HG02588 (cell line): ENCODE results near the gene ISM1.

Experiments used
- ATAC-seq: cut with Tn5 transposase; IDR thresholded peaks from one replicate; pipeline ENCODE4 v1.9.1; 2021; ENCODE audit warnings: mild to moderate bottlenecking, moderate library complexity; ENCODE audit not compliant: unreplicated experiment

The ISM1 gene

GRCh38 chr20:13278812-13279570 is 57.9 kb downstream of the ISM1 start:
- no peak for ATAC-seq

- no peak for ATAC-seq
Measured at GRCh38 chr20:13280609-13281324, 59.7 kb downstream of the ISM1 start.

GRCh38 chr20:13283869-13284829 is 63.1 kb downstream of the ISM1 start:
- ATAC-seq: no peak

- no peak for ATAC-seq
Measured at GRCh38 chr20:13284830-13285229, 63.8 kb downstream of the ISM1 start.

- no peak for ATAC-seq
Measured at GRCh38 chr20:13285408-13285807, 64.3 kb downstream of the ISM1 start.

GRCh38 chr20:13286052-13286451 is 65.0 kb downstream of the ISM1 start:
- ATAC-seq: no peak

- ATAC-seq: no peak
Measured at GRCh38 chr20:13286607-13287006, 65.5 kb downstream of the ISM1 start.

- no peak for ATAC-seq
Measured at GRCh38 chr20:13288357-13288756, 67.3 kb downstream of the ISM1 start.

GRCh38 chr20:13289031-13289430 is 68.0 kb downstream of the ISM1 start:
- ATAC-seq: no peak

- ATAC-seq: no peak
Measured at GRCh38 chr20:13290724-13291123, 69.7 kb downstream of the ISM1 start.

- no peak for ATAC-seq
Measured at GRCh38 chr20:13291157-13291556, 70.1 kb downstream of the ISM1 start.

GRCh38 chr20:13292201-13292885 is 71.3 kb downstream of the ISM1 start:
- ATAC-seq: no peak

- ATAC-seq: no peak
Measured at GRCh38 chr20:13294522-13294921, 73.4 kb downstream of the ISM1 start.

GRCh38 chr20:13295637-13296036 is 74.6 kb downstream of the ISM1 start:
- no peak for ATAC-seq

- no peak for ATAC-seq
Measured at GRCh38 chr20:13296070-13296469, 75.0 kb downstream of the ISM1 start.

GRCh38 chr20:13297147-13297899 is 76.2 kb downstream of the ISM1 start:
- no peak for ATAC-seq

GRCh38 chr20:13298692-13299373 is 77.8 kb downstream of the ISM1 start:
- no peak for ATAC-seq

GRCh38 chr20:13299401-13299800 is 78.3 kb downstream of the ISM1 start:
- no peak for ATAC-seq

- ATAC-seq: no peak
Measured at GRCh38 chr20:13301596-13301995, 80.5 kb downstream of the ISM1 start.
